Measurements from ENCODE around the gene CD101.

Gene CD101

GRCh38 chr1:116984406-116985160, 17.0 kb upstream of the CD101 start:
- DNase-seq (ENCODE audit: low read depth), result no peak

GRCh38 chr1:116986421-116987255, 14.9 kb upstream of the CD101 start:
- peak; percentile 84 for DNase-seq (ENCODE audit: low read depth)

GRCh38 chr1:116987256-116987555, 14.4 kb upstream of the CD101 start:
- DNase-seq (ENCODE audit: low read depth), result peak; percentile 48

- DNase-seq (ENCODE audit: low read depth), result no peak
Measured at GRCh38 chr1:116988248-116988647, 13.3 kb upstream of the CD101 start.

GRCh38 chr1:116988908-116989307, 12.7 kb upstream of the CD101 start:
- no peak for DNase-seq (ENCODE audit: low read depth)

GRCh38 chr1:116989835-116990234, 11.7 kb upstream of the CD101 start:
- no peak for DNase-seq (ENCODE audit: low read depth)

- no peak for DNase-seq (ENCODE audit: low read depth)
Measured at GRCh38 chr1:116990612-116991151, 10.9 kb upstream of the CD101 start.

GRCh38 chr1:116991171-116991845, 10.3 kb upstream of the CD101 start:
- no peak for DNase-seq (ENCODE audit: low read depth)

GRCh38 chr1:116991918-116992317, 9.6 kb upstream of the CD101 start:
- DNase-seq (ENCODE audit: low read depth), result no peak

GRCh38 chr1:116993286-116993685, 8.3 kb upstream of the CD101 start:
- no peak for DNase-seq (ENCODE audit: low read depth)

- no peak for DNase-seq (ENCODE audit: low read depth)
Measured at GRCh38 chr1:116994411-116994810, 7.1 kb upstream of the CD101 start.

GRCh38 chr1:116997066-116997465, 4.5 kb upstream of the CD101 start:
- DNase-seq (ENCODE audit: low read depth), result no peak

GRCh38 chr1:116997636-116998035, 3.9 kb upstream of the CD101 start:
- no peak for DNase-seq (ENCODE audit: low read depth)

GRCh38 chr1:116999596-116999995, 2.0 kb upstream of the CD101 start:
- no peak for DNase-seq (ENCODE audit: low read depth)

GRCh38 chr1:117000142-117000541, 1.4 kb upstream of the CD101 start:
- DNase-seq (ENCODE audit: low read depth), result no peak

- DNase-seq (ENCODE audit: low read depth), result no peak
Measured at GRCh38 chr1:117003223-117003875, 1.8 kb downstream of the CD101 start.

- DNase-seq (ENCODE audit: low read depth), result no peak
Measured at GRCh38 chr1:117007719-117008013, 6.1 kb downstream of the CD101 start.

- no peak for DNase-seq (ENCODE audit: low read depth)
Measured at GRCh38 chr1:117008656-117009055, 7.1 kb downstream of the CD101 start.

GRCh38 chr1:117009132-117009531, 7.6 kb downstream of the CD101 start:
- DNase-seq (ENCODE audit: low read depth), result no peak

GRCh38 chr1:117010310-117010969, 8.9 kb downstream of the CD101 start:
- no peak for DNase-seq (ENCODE audit: low read depth)

GRCh38 chr1:117011334-117011733, 9.8 kb downstream of the CD101 start:
- DNase-seq (ENCODE audit: low read depth), result no peak

- no peak for DNase-seq (ENCODE audit: low read depth)
Measured at GRCh38 chr1:117013309-117013858, 11.8 kb downstream of the CD101 start.
